ENCODE results near the gene SLC23A2. TPM values are rescaled to one million over a fixed set of nuclear protein-coding genes. Genes with fewer than 3 reads are reported as not detected.

The SLC23A2 gene
- total and polyA plus RNA-seq, 8 donors = 2.6 to 58.3 (median 6.4) TPM

DNA sequence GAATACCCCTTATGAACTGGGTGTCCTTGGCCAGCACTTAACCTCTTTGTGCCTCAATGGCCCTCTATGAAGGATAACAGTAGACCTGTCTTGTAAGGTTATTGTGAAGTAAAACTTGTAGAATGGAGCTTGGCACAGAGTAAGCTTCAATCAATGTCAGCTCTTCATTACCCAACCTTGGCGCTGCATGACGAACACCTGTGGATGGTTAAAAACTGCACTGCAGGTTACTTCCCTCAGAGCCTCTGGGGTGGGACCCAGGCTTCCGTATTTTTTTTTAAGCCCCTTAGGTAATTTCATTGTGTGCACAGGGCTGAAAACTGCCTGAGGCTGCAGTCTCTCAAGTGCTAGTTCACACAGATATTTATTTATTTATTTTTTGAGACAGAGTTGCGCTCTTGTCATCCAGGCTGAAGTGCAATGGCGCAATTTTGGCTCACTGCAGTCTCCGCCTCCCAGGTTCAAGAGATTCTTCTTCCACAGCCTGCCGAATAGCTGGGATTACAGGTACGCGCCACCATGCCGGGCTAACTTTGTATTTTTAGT, 42.8 kb upstream of the SLC23A2 start:
- intact Hi-C loops (cut with DNase I; ENCODE audit: low total_unique reads) = no loop called here
- Histone ChIP-seq H3K4me1 (no peaks in the 10 kb centered on the region), H3K27me3 (no peaks in the 10 kb centered on the region), H3K4me3 (no peak overlapping the region), H3K27ac (no peak overlapping the region), H3K36me3 (no peaks in the 10 kb centered on the region), H3K9me3 (no peaks in the 10 kb centered on the region)
- no peak for TF ChIP-seq POLR2A (IDR thresholded peaks at IDR 0.05)
- no peak for TF ChIP-seq POLR2AphosphoS5 (IDR thresholded peaks at IDR 0.05)
- TF ChIP-seq EP300 (IDR thresholded peaks at IDR 0.05) = no peak
- TF ChIP-seq, protein P1, sequence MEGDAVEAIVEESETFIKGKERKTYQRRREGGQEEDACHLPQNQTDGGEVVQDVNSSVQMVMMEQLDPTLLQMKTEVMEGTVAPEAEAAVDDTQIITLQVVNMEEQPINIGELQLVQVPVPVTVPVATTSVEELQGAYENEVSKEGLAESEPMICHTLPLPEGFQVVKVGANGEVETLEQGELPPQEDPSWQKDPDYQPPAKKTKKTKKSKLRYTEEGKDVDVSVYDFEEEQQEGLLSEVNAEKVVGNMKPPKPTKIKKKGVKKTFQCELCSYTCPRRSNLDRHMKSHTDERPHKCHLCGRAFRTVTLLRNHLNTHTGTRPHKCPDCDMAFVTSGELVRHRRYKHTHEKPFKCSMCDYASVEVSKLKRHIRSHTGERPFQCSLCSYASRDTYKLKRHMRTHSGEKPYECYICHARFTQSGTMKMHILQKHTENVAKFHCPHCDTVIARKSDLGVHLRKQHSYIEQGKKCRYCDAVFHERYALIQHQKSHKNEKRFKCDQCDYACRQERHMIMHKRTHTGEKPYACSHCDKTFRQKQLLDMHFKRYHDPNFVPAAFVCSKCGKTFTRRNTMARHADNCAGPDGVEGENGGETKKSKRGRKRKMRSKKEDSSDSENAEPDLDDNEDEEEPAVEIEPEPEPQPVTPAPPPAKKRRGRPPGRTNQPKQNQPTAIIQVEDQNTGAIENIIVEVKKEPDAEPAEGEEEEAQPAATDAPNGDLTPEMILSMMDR (IDR thresholded peaks at IDR 0.05) = no peak
- WGBS, 5 donors = 84 to 93% (median 92%) methylated on average over 10 of the region's 10 CpGs
- no peak for DNase-seq

DNA sequence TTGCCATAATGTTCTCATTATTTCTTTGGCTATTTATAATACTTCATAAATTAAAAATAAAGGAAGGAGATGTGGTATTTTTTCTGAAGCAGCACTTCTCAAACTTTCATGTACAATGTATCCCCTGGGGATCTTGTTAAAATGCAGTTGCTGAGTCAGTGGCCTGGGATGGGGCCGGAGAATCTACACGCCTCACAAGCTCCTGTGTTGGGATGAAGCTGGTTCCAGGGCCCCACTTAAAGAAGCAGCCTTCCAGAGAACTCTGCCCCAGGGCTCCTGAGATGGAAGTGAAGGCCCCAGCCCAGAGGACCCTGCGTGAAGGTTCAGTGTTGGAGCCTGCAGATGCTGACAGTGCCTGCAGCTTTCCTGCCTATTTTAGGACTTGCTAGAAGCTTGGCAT, 40.1 kb upstream of the SLC23A2 start:
- Histone ChIP-seq H3K4me3 (no peak overlapping the region), H3K27me3 (no peaks in the 10 kb centered on the region), H3K9me3 (no peaks in the 10 kb centered on the region), H3K4me1 (no peaks in the 10 kb centered on the region), H3K36me3 (no peaks in the 10 kb centered on the region), H3K27ac (no peak overlapping the region)
- no peak for DNase-seq
- TF ChIP-seq, protein P1 (IDR thresholded peaks at IDR 0.05) = no peak
- TF ChIP-seq EP300 (IDR thresholded peaks at IDR 0.05) = no peak
- intact Hi-C loops (cut with DNase I; ENCODE audit: low total_unique reads) = no loop called here
- 67 to 82% (median 81%) methylated on average over 3 of the region's 3 CpGs for WGBS, 5 donors

DNA sequence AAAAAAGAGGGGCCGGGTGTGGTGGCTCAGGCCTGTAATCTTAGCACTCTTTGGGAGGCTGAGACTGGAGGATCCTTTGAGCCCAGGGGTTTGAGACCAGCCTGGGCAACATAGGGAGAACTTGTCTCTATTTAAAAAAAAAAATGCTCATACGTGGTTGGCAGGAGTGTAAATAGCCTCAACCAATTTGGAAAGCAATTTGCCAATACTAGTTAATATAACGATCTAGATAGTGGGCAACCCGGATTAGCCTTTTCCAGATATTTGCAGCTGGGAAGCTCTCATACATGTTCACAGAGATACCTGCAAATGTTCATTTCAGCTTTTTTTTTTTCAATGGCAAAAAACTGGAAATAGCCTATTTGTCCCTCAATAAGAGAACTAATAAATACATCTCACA, 39.0 kb upstream of the SLC23A2 start:
- no peaks in the 10 kb centered on the region for H3K36me3 ChIP-seq
- peaks cover 0 to 4% (median 0%) of the 10 kb centered on the region in 3 donors for H3K27me3 ChIP-seq
- no peak overlapping the region for H3K27ac ChIP-seq
- H3K9me3 ChIP-seq = no peaks in the 10 kb centered on the region
- intact Hi-C loops (cut with DNase I; ENCODE audit: low total_unique reads) = no loop called here
- no peak overlapping the region for H3K4me3 ChIP-seq
- no peaks in the 10 kb centered on the region for H3K4me1 ChIP-seq
- TF ChIP-seq, protein P1 (IDR thresholded peaks at IDR 0.05) = no peak
- no peak for TF ChIP-seq POLR2A (IDR thresholded peaks at IDR 0.05)
- no peak for TF ChIP-seq POLR2AphosphoS5 (IDR thresholded peaks at IDR 0.05)
- no peak for TF ChIP-seq EP300 (IDR thresholded peaks at IDR 0.05)
- DNase-seq = no peak
- WGBS, 5 donors = 71 to 87% (median 80%) methylated on average over 4 of the region's 4 CpGs

DNA sequence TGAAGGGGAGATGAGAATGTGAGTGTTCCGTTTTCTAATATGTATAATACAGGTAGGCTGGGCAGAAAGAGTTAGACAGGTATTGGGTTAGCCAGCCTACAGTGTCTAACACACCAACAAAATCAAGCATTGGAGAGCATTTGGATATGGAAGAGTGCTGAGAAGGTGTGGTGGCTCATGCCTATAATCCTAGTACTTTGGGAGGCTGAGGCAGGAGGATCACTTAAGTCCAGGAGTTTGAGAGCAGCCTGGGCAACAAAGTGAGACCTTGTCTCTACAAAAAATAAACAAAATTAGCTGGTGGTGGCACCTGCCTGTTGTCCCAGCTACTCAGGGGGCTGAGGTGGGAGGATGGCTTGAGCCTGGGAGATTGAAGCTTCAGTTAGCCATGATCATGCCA, 38.6 kb upstream of the SLC23A2 start:
- Histone ChIP-seq H3K4me3 (no peak overlapping the region), H3K36me3 (no peaks in the 10 kb centered on the region), H3K27me3 (peaks cover 0 to 5% (median 3%) of the 10 kb centered on the region in 3 donors), H3K4me1 (no peaks in the 10 kb centered on the region), H3K27ac (no peak overlapping the region), H3K9me3 (no peaks in the 10 kb centered on the region)
- 78 to 92% (median 85%) methylated on average over 1 of the region's 1 CpG for WGBS, 5 donors
- TF ChIP-seq POLR2A (IDR thresholded peaks at IDR 0.05) = no peak
- TF ChIP-seq, protein P1 (IDR thresholded peaks at IDR 0.05) = no peak
- no peak for TF ChIP-seq EP300 (IDR thresholded peaks at IDR 0.05)
- TF ChIP-seq POLR2AphosphoS5 (IDR thresholded peaks at IDR 0.05) = no peak
- intact Hi-C loops (cut with DNase I; ENCODE audit: low total_unique reads) = no loop called here
- no peak for DNase-seq

Measured in stomach (tissue), 9 donors.